CD4-positive, alpha-beta T cell (primary cell): ENCODE data around the gene PCCA. TPM values are rescaled to one million over a fixed set of nuclear protein-coding genes. Genes with fewer than 3 reads are reported as not detected.
"Not testable (repeated sequence)": the region's sequence is repeated elsewhere in the genome, so short reads cannot be mapped to it uniquely, and the experiment has no call there.

Experiments
- ATAC-seq: fragments of 200-7000 bp; cut with Tn5 transposase; one replicate; pipeline ENCODE4 v1.10.0; 2022; ENCODE audit warnings: mild to moderate bottlenecking; ENCODE audit not compliant: poor library complexity
- CTCF ChIA-PET: fragments of 350-600 bp; sonication (Branson Sonifier 250); formaldehyde crosslinking; loops from one replicate; lab custom pipeline; 2021; ENCODE audit warnings: antibody characterized with exemption, inconsistent platforms; lab: Charles Lee
- POLR2A ChIA-PET: fragments of 350-600 bp; sonication (Branson Sonifier 250); formaldehyde crosslinking; loops from one replicate; lab custom pipeline; 2021; ENCODE audit warnings: antibody characterized with exemption, inconsistent platforms; lab: Charles Lee
- DNase-seq, 14 experiments: peaks; one replicate each; pipeline ENCODE4 v3.0.0-alpha.2; 2013 to 2020; ENCODE audit warnings: mixed read lengths in 2 of 14
- H3K27ac ChIP-seq, 2 donors: one replicate each; pipeline versions ENCODE4 v1.5.1 to v1.7.0; 2013; ENCODE audit warnings: low read length in 2 of 2, low read depth in 1 of 2, mild to moderate bottlenecking in 1 of 2
- H3K27me3 ChIP-seq, 2 experiments: 1 replicate in 1 of 2; 2 replicates in 1 of 2; pipeline versions ENCODE4 v1.6.1 to v1.7.0; 2013; ENCODE audit warnings: low read length in 2 of 2, control low read depth in 1 of 2, mild to moderate bottlenecking in 1 of 2, moderate library complexity in 1 of 2; ENCODE audit not compliant: insufficient read depth in 2 of 2, control insufficient read depth in 1 of 2
- H3K36me3 ChIP-seq: one replicate; pipeline ENCODE4 v1.6.1; 2013; ENCODE audit warnings: low read length, control low read depth; ENCODE audit not compliant: insufficient read depth
- H3K4me1 ChIP-seq: one replicate; pipeline ENCODE4 v1.6.1; 2013; ENCODE audit warnings: low read length, control low read depth; ENCODE audit not compliant: insufficient read depth
- H3K4me3 ChIP-seq: one replicate; pipeline ENCODE4 v1.5.1; 2013; ENCODE audit warnings: mild to moderate bottlenecking, low read length, moderate library complexity
- H3K9me3 ChIP-seq, 2 experiments: 1 replicate in 1 of 2; 2 replicates in 1 of 2; pipeline versions ENCODE4 v1.6.1 to v1.7.0; 2013; ENCODE audit warnings: low read length in 2 of 2, mild to moderate bottlenecking in 2 of 2, control low read depth in 1 of 2, moderate library complexity in 1 of 2; ENCODE audit not compliant: control insufficient read depth in 1 of 2, insufficient read depth in 1 of 2
- H3K27ac Mint-ChIP-seq: one replicate; pipeline ENCODE4 v1.8.0; 2020; ENCODE audit warnings: mixed read lengths
- H3K27me3 Mint-ChIP-seq: one replicate; pipeline ENCODE4 v1.8.0; 2021; ENCODE audit warnings: mixed read lengths
- H3K36me3 Mint-ChIP-seq: one replicate; pipeline ENCODE4 v1.8.0; 2021; ENCODE audit warnings: low read depth, mixed read lengths
- H3K4me1 Mint-ChIP-seq: one replicate; pipeline ENCODE4 v1.8.0; 2021; ENCODE audit warnings: low read depth, mixed read lengths
- H3K4me3 Mint-ChIP-seq: one replicate; pipeline ENCODE4 v1.8.0; 2020; ENCODE audit warnings: mild to moderate bottlenecking, mixed read lengths
- H3K9me3 Mint-ChIP-seq: one replicate; pipeline ENCODE4 v1.8.0; 2020; ENCODE audit warnings: mixed read lengths
- CTCF ChIP-seq: fragments of 200-600 bp; IDR thresholded peaks from one replicate; pipeline ENCODE4 v1.8.0; 2022; ENCODE audit warnings: antibody characterized with exemption, mild to moderate bottlenecking
- intact Hi-C, 2 experiments: fragments of 100-400 bp; cut with DNase I in 1 of 2; cut with micrococcal nuclease in 1 of 2; formaldehyde crosslinking; loops; one replicate each; pipeline versions ENCODE4 v1.15.1 to v1.9.0; 2023 to 2025; cut with DNase I, micrococcal nuclease
- total RNA-seq, 174 experiments: library from RNA in 2 of 174; stranded (reverse) in 2 of 174; gene quantifications; one replicate each; pipeline ENCODE4 v1.2.3 and lab custom pipeline; 2021 to 2026

PCCA gene
- total RNA-seq, 2 experiments from 2014 or later = 4.7 to 5.2 TPM

GRCh38 chr13:100097821-100098220 lies 8.9 kb downstream of the PCCA start:
- Mint-ChIP-seq H3K27ac (no peak overlapping the region), H3K36me3 (peaks cover 5% of the 10 kb centered on the region), H3K4me1 (peaks cover 20% of the 10 kb centered on the region), H3K9me3 (no peaks in the 10 kb centered on the region), H3K27me3 (no peaks in the 10 kb centered on the region), H3K4me3 (no peak overlapping the region)
- POLR2A ChIA-PET = no interaction called here
- intact Hi-C loops = no loop called here
- no peak overlapping the region for H3K27ac ChIP-seq
- no peak overlapping the region for H3K4me3 ChIP-seq
- H3K9me3 ChIP-seq = no peaks in the 10 kb centered on the region
- TF ChIP-seq CTCF = no peak
- DNase-seq = no peak
- H3K27me3 ChIP-seq = no peaks in the 10 kb centered on the region
- no peak for ATAC-seq
- H3K36me3 ChIP-seq = no peaks in the 10 kb centered on the region
- H3K4me1 ChIP-seq = no peaks in the 10 kb centered on the region
- CTCF ChIA-PET = no interaction called here

GRCh38 chr13:100098445-100099116 lies 9.7 kb downstream of the PCCA start:
- Histone ChIP-seq H3K27ac (no peak overlapping the region), H3K4me3 (no peak overlapping the region), H3K27me3 (no peaks in the 10 kb centered on the region), H3K36me3 (no peaks in the 10 kb centered on the region), H3K9me3 (no peaks in the 10 kb centered on the region), H3K4me1 (no peaks in the 10 kb centered on the region)
- ChIA-PET POLR2A (no interaction called here), CTCF (no interaction called here)
- Mint-ChIP-seq H3K27ac (no peak overlapping the region), H3K36me3 (peaks cover 5% of the 10 kb centered on the region), H3K27me3 (no peaks in the 10 kb centered on the region), H3K4me3 (no peak overlapping the region), H3K4me1 (peaks cover 15% of the 10 kb centered on the region), H3K9me3 (no peaks in the 10 kb centered on the region)
- DNase-seq (no peak), ATAC-seq (no peak)
- intact Hi-C loops = no loop called here
- TF ChIP-seq CTCF = no peak

GRCh38 chr13:100099117-100099445 lies 10.2 kb downstream of the PCCA start:
- DNase-seq, H3K27ac Mint-ChIP-seq, H3K27me3 Mint-ChIP-seq, H3K36me3 ChIP-seq, H3K4me3 ChIP-seq, H3K27ac ChIP-seq, intact Hi-C loops, ATAC-seq, H3K27me3 ChIP-seq, CTCF ChIA-PET, POLR2A ChIA-PET, H3K36me3 Mint-ChIP-seq, H3K4me1 ChIP-seq, H3K9me3 Mint-ChIP-seq, H3K9me3 ChIP-seq, H3K4me3 Mint-ChIP-seq: not testable (repeated sequence)
- H3K4me1 Mint-ChIP-seq = peaks cover 15% of the 10 kb centered on the region
